IPS-15b (cell line): ENCODE measurements around the gene ITIH5.

Experiments
- H3K27me3 ChIP-seq: one replicate; pipeline ENCODE4 v1.6.1; 2013; ENCODE audit warnings: low read length; ENCODE audit not compliant: control insufficient read depth, insufficient read depth
- H3K36me3 ChIP-seq: one replicate; pipeline ENCODE4 v1.6.1; 2013; ENCODE audit warnings: low read length; ENCODE audit not compliant: control insufficient read depth, insufficient read depth
- H3K4me1 ChIP-seq: one replicate; pipeline ENCODE4 v1.6.1; 2013; ENCODE audit warnings: mild to moderate bottlenecking, low read length; ENCODE audit not compliant: control insufficient read depth, insufficient read depth
- H3K4me3 ChIP-seq: one replicate; pipeline ENCODE4 v1.5.1; 2013; ENCODE audit warnings: low read depth, low read length
- H3K9ac ChIP-seq: one replicate; pipeline ENCODE4 v1.6.1; 2013; ENCODE audit warnings: low read depth, mild to moderate bottlenecking, low read length
- H3K9me3 ChIP-seq: one replicate; pipeline ENCODE4 v1.6.1; 2013; ENCODE audit warnings: mild to moderate bottlenecking, low read length; ENCODE audit not compliant: control insufficient read depth, insufficient read depth

The ITIH5 gene

GRCh38 chr10:7553531-7553930 is 113.2 kb downstream of the ITIH5 start:
- no peaks in the 10 kb centered on the region for H3K27me3 ChIP-seq
- H3K4me1 ChIP-seq = peaks cover 2% of the 10 kb centered on the region
- no peak overlapping the region for H3K9ac ChIP-seq
- no peaks in the 10 kb centered on the region for H3K36me3 ChIP-seq
- no peak overlapping the region for H3K4me3 ChIP-seq
- H3K9me3 ChIP-seq = no peaks in the 10 kb centered on the region

- Histone ChIP-seq H3K36me3 (no peaks in the 10 kb centered on the region), H3K9ac (no peak overlapping the region), H3K4me3 (no peak overlapping the region), H3K4me1 (peaks cover 2% of the 10 kb centered on the region), H3K9me3 (no peaks in the 10 kb centered on the region), H3K27me3 (no peaks in the 10 kb centered on the region)
Measured at GRCh38 chr10:7551950-7552716, 114.6 kb downstream of the ITIH5 start.

- no peaks in the 10 kb centered on the region for H3K9me3 ChIP-seq
- no peak overlapping the region for H3K4me3 ChIP-seq
- H3K9ac ChIP-seq = no peak overlapping the region
- no peaks in the 10 kb centered on the region for H3K36me3 ChIP-seq
- H3K4me1 ChIP-seq = peaks cover 2% of the 10 kb centered on the region
- H3K27me3 ChIP-seq = no peaks in the 10 kb centered on the region
Measured at GRCh38 chr10:7551289-7551688, 115.5 kb downstream of the ITIH5 start.

GRCh38 chr10:7550013-7550412 is 116.8 kb downstream of the ITIH5 start:
- no peaks in the 10 kb centered on the region for H3K27me3 ChIP-seq
- peaks cover 2% of the 10 kb centered on the region for H3K4me1 ChIP-seq
- H3K36me3 ChIP-seq = no peaks in the 10 kb centered on the region
- no peaks in the 10 kb centered on the region for H3K9me3 ChIP-seq
- no peak overlapping the region for H3K9ac ChIP-seq
- H3K4me3 ChIP-seq = no peak overlapping the region

- Histone ChIP-seq H3K4me3 (no peak overlapping the region), H3K9ac (no peak overlapping the region), H3K27me3 (no peaks in the 10 kb centered on the region), H3K4me1 (peaks cover 2% of the 10 kb centered on the region), H3K36me3 (no peaks in the 10 kb centered on the region), H3K9me3 (no peaks in the 10 kb centered on the region)
Measured at GRCh38 chr10:7547829-7548228, 118.9 kb downstream of the ITIH5 start.

- no peak overlapping the region for H3K4me3 ChIP-seq
- H3K9me3 ChIP-seq = no peaks in the 10 kb centered on the region
- H3K27me3 ChIP-seq = no peaks in the 10 kb centered on the region
- no peaks in the 10 kb centered on the region for H3K36me3 ChIP-seq
- H3K4me1 ChIP-seq = peaks cover 3% of the 10 kb centered on the region
- no peak overlapping the region for H3K9ac ChIP-seq
Measured at GRCh38 chr10:7547206-7547605, 119.6 kb downstream of the ITIH5 start.

- Histone ChIP-seq H3K36me3 (no peaks in the 10 kb centered on the region), H3K27me3 (no peaks in the 10 kb centered on the region), H3K9ac (no peak overlapping the region), H3K4me1 (peaks cover 8% of the 10 kb centered on the region), H3K9me3 (no peaks in the 10 kb centered on the region), H3K4me3 (no peak overlapping the region)
Measured at GRCh38 chr10:7546385-7546967, 120.3 kb downstream of the ITIH5 start.

- H3K9me3 ChIP-seq = no peaks in the 10 kb centered on the region
- H3K27me3 ChIP-seq = no peaks in the 10 kb centered on the region
- no peaks in the 10 kb centered on the region for H3K36me3 ChIP-seq
- no peak overlapping the region for H3K9ac ChIP-seq
- H3K4me3 ChIP-seq = no peak overlapping the region
- peaks cover 14% of the 10 kb centered on the region for H3K4me1 ChIP-seq
Measured at GRCh38 chr10:7545792-7546191, 121.0 kb downstream of the ITIH5 start.

- H3K36me3 ChIP-seq = no peaks in the 10 kb centered on the region
- H3K4me3 ChIP-seq = no peak overlapping the region
- H3K4me1 ChIP-seq = peaks cover 15% of the 10 kb centered on the region
- no peaks in the 10 kb centered on the region for H3K9me3 ChIP-seq
- H3K27me3 ChIP-seq = no peaks in the 10 kb centered on the region
- H3K9ac ChIP-seq = no peak overlapping the region
Measured at GRCh38 chr10:7545261-7545660, 121.5 kb downstream of the ITIH5 start.

- Histone ChIP-seq H3K4me3 (no peak overlapping the region), H3K4me1 (peaks cover 15% of the 10 kb centered on the region), H3K36me3 (no peaks in the 10 kb centered on the region), H3K27me3 (no peaks in the 10 kb centered on the region), H3K9me3 (no peaks in the 10 kb centered on the region), H3K9ac (no peak overlapping the region)
Measured at GRCh38 chr10:7544203-7544602, 122.6 kb downstream of the ITIH5 start.

- Histone ChIP-seq H3K9ac (no peak overlapping the region), H3K4me3 (no peak overlapping the region), H3K27me3 (no peaks in the 10 kb centered on the region), H3K36me3 (no peaks in the 10 kb centered on the region), H3K4me1 (peaks cover 15% of the 10 kb centered on the region), H3K9me3 (no peaks in the 10 kb centered on the region)
Measured at GRCh38 chr10:7542189-7542914, 124.4 kb downstream of the ITIH5 start.
